Measurements from ENCODE around the gene R3HDML. TPM values are rescaled to one million over a fixed set of nuclear protein-coding genes. Genes with fewer than 3 reads are reported as not detected.

The R3HDML gene
- total RNA-seq, 2 donors from 2014 or later = not detected

- Mint-ChIP-seq H3K27me3 (ENCODE audit: insufficient read depth) (no peaks in the 10 kb centered on the region), H3K4me1 (peaks cover 11% of the 10 kb centered on the region), H3K4me3 (no peak overlapping the region), H3K27ac (no peak overlapping the region), H3K9me3 (peaks cover 4% of the 10 kb centered on the region), H3K36me3 (ENCODE audit: low read depth) (peaks cover 5% of the 10 kb centered on the region)
- TF ChIP-seq, protein P1, sequence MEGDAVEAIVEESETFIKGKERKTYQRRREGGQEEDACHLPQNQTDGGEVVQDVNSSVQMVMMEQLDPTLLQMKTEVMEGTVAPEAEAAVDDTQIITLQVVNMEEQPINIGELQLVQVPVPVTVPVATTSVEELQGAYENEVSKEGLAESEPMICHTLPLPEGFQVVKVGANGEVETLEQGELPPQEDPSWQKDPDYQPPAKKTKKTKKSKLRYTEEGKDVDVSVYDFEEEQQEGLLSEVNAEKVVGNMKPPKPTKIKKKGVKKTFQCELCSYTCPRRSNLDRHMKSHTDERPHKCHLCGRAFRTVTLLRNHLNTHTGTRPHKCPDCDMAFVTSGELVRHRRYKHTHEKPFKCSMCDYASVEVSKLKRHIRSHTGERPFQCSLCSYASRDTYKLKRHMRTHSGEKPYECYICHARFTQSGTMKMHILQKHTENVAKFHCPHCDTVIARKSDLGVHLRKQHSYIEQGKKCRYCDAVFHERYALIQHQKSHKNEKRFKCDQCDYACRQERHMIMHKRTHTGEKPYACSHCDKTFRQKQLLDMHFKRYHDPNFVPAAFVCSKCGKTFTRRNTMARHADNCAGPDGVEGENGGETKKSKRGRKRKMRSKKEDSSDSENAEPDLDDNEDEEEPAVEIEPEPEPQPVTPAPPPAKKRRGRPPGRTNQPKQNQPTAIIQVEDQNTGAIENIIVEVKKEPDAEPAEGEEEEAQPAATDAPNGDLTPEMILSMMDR (conservative IDR thresholded peaks at IDR 0.05) = no peak
- peaks cover 7% of the 10 kb centered on the region for H3K9me3 ChIP-seq (ENCODE audit: control insufficient read depth, low read length)
- no peak for DNase-seq
- no peak overlapping the region for H3K9ac ChIP-seq (ENCODE audit: extremely low read depth, low read length, poor library complexity, severe bottlenecking)
- H3K36me3 ChIP-seq (ENCODE audit: control insufficient read depth, insufficient read depth, low read length) = peaks cover 6% of the 10 kb centered on the region
- no peak overlapping the region for H3K27ac ChIP-seq (ENCODE audit: low read depth, low read length)
- peaks cover 9% of the 10 kb centered on the region for H3K4me1 ChIP-seq (ENCODE audit: control insufficient read depth, insufficient read depth, low read length)
- no peak overlapping the region for H3K4me3 ChIP-seq (ENCODE audit: low read length)
- no peaks in the 10 kb centered on the region for H3K27me3 ChIP-seq (ENCODE audit: control insufficient read depth, insufficient read depth, low read length, poor library complexity, severe bottlenecking)
Measured at GRCh38 chr20:44301285-44301684, 35.6 kb upstream of the R3HDML start.

- 67 to 71% methylated on average over 3 to 5 of the region's 5 CpGs for WGBS, 2 experiments (ENCODE audit: insufficient coverage in 1 of 2, insufficient read length in 1 of 2)
- Mint-ChIP-seq H3K9me3 (peaks cover 4% of the 10 kb centered on the region), H3K4me3 (no peak overlapping the region), H3K36me3 (ENCODE audit: low read depth) (peaks cover 10% of the 10 kb centered on the region), H3K27ac (no peak overlapping the region), H3K4me1 (peaks cover 11% of the 10 kb centered on the region), H3K27me3 (ENCODE audit: insufficient read depth) (no peaks in the 10 kb centered on the region)
- H3K4me3 ChIP-seq (ENCODE audit: low read length) = no peak overlapping the region
- H3K27me3 ChIP-seq (ENCODE audit: control insufficient read depth, insufficient read depth, low read length, poor library complexity, severe bottlenecking) = no peaks in the 10 kb centered on the region
- H3K36me3 ChIP-seq (ENCODE audit: control insufficient read depth, insufficient read depth, low read length) = peaks cover 6% of the 10 kb centered on the region
- H3K9ac ChIP-seq (ENCODE audit: extremely low read depth, low read length, poor library complexity, severe bottlenecking) = no peak overlapping the region
- H3K9me3 ChIP-seq (ENCODE audit: control insufficient read depth, low read length) = peaks cover 7% of the 10 kb centered on the region
- H3K4me1 ChIP-seq (ENCODE audit: control insufficient read depth, insufficient read depth, low read length) = peaks cover 9% of the 10 kb centered on the region
- H3K27ac ChIP-seq (ENCODE audit: low read depth, low read length) = no peak overlapping the region
- DNase-seq = no peak
- TF ChIP-seq, protein P1 (conservative IDR thresholded peaks at IDR 0.05) = no peak
Measured at GRCh38 chr20:44302026-44302669, 34.7 kb upstream of the R3HDML start.

- Mint-ChIP-seq H3K36me3 (ENCODE audit: low read depth) (peaks cover 10% of the 10 kb centered on the region), H3K4me3 (no peak overlapping the region), H3K27me3 (ENCODE audit: insufficient read depth) (no peaks in the 10 kb centered on the region), H3K9me3 (peaks cover 4% of the 10 kb centered on the region), H3K4me1 (peaks cover 11% of the 10 kb centered on the region), H3K27ac (no peak overlapping the region)
- TF ChIP-seq, protein P1 (conservative IDR thresholded peaks at IDR 0.05) = no peak
- Histone ChIP-seq H3K36me3 (ENCODE audit: control insufficient read depth, insufficient read depth, low read length) (peaks cover 6% of the 10 kb centered on the region), H3K9ac (ENCODE audit: extremely low read depth, low read length, poor library complexity, severe bottlenecking) (no peak overlapping the region), H3K27me3 (ENCODE audit: control insufficient read depth, insufficient read depth, low read length, poor library complexity, severe bottlenecking) (no peaks in the 10 kb centered on the region), H3K4me3 (ENCODE audit: low read length) (no peak overlapping the region), H3K27ac (ENCODE audit: low read depth, low read length) (no peak overlapping the region), H3K9me3 (ENCODE audit: control insufficient read depth, low read length) (peaks cover 7% of the 10 kb centered on the region), H3K4me1 (ENCODE audit: control insufficient read depth, insufficient read depth, low read length) (peaks cover 9% of the 10 kb centered on the region)
- WGBS, 2 experiments (ENCODE audit: insufficient coverage in 1 of 2, insufficient read length in 1 of 2) = 93 to 96% methylated on average over 8 of the region's 8 CpGs
- no peak for DNase-seq
Measured at GRCh38 chr20:44302736-44303135, 34.1 kb upstream of the R3HDML start.

Data from endodermal cell (in vitro differentiated cells).